Measurements from ENCODE around the gene ZNF467.
A peak's percentile ranks its signal among the peaks of the same experiment; 100 is the strongest.

Gene ZNF467

GRCh38 chr7:149804106-149804505 is 30.7 kb upstream of the ZNF467 start:
- DNase-seq, result no peak

GRCh38 chr7:149803551-149804074 is 30.2 kb upstream of the ZNF467 start:
- no peak for DNase-seq

GRCh38 chr7:149802966-149803365 is 29.6 kb upstream of the ZNF467 start:
- DNase-seq, result no peak

DNA sequence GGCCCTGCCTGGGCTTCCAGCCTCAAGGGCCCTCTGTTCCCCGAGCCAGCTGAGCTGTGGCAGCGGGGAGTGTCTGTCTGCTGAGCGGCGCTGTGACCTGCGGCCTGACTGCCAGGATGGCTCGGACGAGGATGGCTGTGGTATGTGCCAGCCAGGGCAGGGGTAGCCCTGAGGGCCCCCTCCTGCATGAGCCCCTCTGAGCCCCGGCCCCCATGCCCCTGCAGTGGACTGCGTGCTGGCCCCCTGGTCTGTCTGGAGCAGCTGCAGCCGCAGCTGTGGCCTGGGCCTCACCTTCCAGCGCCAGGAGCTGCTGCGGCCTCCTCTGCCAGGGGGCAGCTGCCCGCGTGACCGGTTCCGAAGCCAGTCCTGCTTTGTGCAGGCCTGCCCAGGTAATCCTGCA is 28.4 kb upstream of the ZNF467 start:
- no peak for DNase-seq

- DNase-seq, result no peak
These were observed 27.7 kb upstream of the ZNF467 start for GRCh38 chr7:149801002-149801566.

- DNase-seq, result no peak
These were observed 26.8 kb upstream of the ZNF467 start for GRCh38 chr7:149800169-149800555.

DNA sequence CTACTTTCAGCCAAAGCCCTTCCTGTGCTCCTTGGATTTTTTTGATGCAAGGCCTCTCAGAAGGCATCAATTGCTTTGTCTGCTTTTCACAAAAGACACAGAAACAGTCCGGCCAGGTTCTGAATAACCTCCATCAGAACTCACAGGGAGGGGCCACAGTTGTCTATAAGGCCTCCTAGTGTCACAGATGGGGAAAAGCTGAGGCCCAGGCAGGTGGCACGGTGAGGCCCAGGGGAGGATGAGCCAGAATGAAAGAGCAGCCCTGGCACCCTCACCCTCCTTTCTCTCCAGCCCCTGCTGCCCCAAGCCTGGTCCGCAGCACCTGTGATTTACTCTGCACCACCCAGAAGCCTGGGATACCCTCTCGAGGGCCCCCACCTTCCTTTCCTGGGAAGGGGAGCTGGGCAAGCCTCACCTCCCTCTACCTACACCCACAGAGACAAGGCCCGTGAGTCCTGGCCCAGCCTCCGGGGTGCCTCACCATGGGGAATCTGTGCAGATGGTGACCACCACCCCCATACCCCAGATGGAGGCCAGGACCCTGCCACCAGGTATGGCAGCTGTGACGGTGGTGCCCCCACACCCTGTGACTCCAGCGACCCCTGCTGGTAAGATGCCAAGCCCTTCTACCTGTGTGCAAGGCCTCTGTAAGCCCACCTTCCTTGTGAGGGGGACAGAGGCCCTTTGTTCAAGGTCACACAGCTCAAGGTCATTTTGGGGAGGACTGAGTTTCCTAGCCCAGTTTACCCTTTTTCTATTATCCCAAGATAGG is 26.2 kb upstream of the ZNF467 start:
- peak; percentile 44 for DNase-seq

GRCh38 chr7:149797771-149798170 is 24.4 kb upstream of the ZNF467 start:
- no peak for DNase-seq

DNA sequence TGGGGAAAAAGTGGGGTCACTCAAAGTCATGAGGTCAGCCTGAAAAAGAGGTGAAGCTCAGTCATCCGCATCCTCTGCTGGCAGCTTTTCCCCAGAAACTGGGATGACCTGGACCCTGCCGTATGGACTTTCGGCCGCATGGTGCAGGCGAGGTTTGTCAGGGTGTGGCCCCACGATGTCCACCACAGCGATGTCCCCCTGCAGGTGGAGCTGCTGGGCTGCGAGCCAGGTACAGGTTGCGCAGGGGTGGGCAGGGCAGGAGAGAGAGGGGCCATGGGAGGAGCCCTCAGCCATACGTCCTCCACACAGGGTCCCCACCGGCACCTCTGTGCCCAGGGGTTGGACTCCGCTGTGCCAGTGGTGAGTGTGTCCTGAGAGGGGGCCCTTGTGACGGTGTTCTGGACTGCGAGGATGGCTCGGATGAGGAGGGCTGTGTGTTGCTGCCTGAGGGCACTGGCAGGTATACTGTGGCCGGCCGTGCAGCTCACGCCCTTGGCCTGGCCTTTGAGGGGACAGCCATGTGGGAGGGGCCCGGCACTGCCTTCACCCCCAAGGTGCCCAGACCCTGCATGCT is 23.0 kb upstream of the ZNF467 start:
- no peak for DNase-seq

- no peak for DNase-seq
These were observed 21.7 kb upstream of the ZNF467 start for GRCh38 chr7:149795126-149795525.

DNA sequence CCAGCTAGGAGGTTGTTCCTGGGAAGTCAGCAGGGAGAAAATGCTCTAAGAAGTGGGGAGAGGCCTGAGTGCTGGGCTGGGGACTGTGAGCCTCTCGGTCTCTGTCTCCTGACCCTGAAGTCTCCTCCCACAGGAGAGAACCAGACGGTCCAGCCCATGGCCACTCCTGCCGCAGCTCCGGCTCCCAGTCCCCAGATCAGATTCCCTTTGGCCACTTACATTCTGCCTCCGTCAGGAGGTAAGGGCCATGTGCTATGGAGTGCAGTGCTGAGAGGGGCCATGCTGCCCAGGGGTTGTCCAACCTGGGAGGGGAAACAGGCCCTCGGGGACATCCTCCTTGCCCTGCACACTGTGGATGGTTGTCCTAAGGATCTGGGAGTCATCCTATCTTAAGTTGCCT is 21.3 kb upstream of the ZNF467 start:
- DNase-seq, result no peak

DNA sequence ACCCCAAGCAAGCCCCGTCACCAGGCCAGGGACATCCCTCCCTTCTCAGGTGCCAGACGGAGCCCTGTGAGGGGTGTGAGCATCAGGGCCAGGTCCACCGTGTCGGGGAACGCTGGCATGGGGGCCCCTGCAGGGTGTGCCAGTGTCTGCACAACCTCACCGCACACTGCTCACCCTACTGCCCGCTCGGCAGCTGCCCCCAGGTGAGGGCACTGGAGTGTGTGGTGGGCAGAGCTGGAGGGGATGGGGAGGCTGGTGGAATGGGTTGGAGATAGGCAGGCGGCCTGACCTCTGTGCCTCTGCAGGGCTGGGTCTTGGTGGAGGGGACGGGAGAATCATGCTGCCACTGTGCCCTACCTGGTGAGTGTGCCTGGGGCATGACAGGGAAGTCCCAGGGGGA is 19.9 kb upstream of the ZNF467 start:
- no peak for DNase-seq

DNA sequence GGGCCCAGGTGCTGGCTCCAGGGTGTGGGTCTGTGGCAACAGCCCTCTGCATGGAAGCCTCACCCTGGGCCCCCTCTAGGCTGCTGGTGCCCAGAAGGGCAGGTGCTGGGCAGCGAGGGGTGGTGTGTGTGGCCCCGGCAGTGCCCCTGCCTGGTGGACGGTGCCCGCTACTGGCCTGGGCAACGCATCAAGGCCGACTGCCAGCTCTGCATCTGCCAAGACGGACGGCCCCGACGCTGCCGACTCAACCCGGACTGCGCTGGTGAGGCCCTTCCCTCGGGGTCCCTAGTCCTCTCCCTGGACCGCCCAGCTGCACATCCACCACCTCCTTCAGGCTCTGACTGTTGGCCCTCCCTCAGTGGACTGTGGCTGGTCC is 18.8 kb upstream of the ZNF467 start:
- no peak for DNase-seq

- DNase-seq, result no peak
These were observed 18.2 kb upstream of the ZNF467 start for GRCh38 chr7:149791411-149792219.

DNA sequence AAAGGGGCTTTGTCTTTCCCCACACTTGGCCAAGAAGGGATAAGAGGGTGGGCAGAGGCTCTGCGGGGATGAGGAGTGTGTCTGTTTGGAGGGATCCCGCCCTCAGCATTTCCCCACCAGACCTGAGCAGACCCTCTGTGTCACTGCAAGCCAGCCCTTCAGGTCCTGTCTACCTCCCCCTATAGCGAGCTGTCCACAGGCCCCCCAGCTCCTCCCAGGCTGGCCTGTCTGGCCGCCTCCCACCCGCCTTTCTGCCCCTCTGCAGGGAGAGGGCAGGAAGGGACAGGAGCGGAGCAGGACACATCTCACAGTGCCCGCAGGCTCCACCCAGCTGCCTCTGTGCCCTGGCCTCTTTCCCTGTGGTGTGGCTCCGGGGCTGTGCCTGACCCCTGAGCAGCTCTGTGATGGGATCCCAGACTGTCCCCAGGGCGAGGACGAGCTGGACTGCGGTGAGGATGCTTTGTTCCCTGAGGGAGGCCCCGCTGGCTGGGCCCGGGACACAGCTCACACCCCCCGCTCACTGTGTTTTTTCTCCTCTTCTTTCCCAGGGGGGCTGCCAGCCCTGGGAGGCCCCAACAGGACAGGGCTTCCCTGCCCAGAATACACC is 17.5 kb upstream of the ZNF467 start:
- no peak for DNase-seq

DNA sequence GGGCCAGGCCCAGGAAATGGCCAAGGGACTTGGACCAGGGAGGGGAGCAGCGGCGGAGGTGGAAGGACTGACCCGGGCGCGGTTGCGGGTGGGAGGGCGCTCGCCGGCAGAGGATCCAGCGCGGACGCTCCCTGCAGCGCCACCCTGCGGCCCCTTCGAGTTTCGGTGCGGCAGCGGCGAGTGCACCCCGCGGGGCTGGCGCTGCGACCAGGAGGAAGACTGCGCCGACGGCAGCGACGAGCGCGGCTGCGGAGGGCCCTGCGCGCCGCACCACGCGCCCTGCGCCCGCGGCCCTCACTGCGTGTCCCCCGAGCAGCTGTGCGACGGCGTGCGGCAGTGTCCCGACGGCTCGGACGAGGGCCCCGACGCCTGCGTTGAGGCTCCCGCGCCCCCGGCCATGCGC is 16.8 kb upstream of the ZNF467 start:
- peak; percentile 50 for DNase-seq

- no peak for DNase-seq
These were observed 15.7 kb upstream of the ZNF467 start for GRCh38 chr7:149789101-149789500.

- DNase-seq, result no peak
These were observed 15.0 kb upstream of the ZNF467 start for GRCh38 chr7:149788300-149788851.

DNA sequence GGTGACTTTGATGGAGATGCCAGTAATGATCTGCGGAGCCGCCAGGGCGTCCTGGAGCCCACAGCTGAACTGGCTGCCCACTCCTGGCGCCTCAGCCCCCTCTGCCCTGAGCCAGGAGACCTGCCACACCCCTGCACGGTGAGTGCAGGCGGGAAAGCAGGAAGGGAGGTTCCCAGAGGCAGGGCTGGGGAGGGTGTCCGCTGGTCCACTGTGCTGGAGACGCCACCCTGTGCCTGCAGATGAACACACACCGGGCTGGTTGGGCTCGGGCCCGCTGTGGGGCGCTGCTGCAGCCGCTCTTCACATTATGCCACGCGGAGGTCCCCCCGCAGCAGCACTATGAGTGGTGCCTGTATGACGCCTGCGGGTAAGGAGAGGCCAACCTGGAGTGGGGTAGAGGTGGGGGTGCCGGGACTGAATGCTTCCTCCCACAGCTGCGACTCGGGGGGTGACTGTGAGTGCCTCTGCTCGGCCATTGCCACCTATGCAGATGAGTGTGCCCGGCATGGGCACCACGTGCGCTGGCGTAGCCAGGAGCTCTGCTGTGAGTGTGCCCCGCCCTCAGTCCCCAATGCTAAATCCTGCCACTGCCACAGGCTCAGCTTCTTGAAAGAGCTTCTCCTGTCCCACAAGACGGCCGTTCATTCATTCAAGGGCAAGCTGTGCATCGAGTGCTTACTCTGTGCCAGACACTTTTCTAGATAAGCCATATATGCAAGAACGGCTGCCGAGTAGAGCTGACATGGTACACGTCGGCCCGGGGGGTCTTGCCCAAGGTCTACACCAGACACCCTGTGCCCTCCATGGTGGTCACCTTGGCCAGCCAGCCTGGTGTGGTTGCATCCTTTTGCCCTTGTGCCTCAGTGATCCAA is 14.3 kb upstream of the ZNF467 start:
- DNase-seq, result no peak

- no peak for DNase-seq
These were observed 12.6 kb upstream of the ZNF467 start for GRCh38 chr7:149785983-149786382.

DNA sequence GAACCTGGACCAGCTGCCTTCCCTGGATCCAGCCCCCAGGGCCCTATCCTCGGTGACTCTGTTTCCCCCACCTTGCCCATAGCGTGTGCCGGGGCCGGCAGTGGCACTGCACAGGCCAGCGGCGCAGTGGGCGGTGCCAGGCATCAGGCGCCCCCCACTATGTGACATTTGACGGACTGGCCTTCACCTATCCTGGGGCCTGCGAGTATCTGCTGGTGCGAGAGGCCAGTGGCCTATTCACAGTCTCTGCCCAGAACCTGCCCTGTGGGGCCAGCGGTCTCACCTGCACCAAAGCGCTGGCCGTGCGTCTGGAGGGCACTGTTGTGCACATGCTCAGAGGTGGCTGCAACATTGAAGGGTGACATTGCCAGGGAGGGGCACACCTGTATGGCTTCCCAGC is 12.0 kb upstream of the ZNF467 start:
- no peak for DNase-seq

DNA sequence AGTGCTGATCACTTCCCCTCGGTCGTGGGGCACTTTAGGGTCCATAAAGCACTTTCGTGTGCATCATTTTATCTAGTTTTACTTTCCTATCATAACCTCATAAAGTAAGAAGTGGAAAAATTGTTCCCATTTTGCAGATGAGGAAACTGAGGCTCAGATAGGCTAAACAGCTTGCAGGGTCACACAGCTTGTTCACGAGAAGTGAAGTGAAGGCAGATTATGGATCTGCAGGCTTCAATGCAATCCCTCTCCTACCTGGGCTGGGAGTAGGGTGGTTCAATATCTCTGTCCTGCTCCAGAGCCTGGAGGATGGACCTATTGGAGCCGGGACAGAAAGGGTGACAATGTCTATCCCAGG is 10.8 kb upstream of the ZNF467 start:
- DNase-seq, result no peak
